IPS-15b (cell line): ENCODE results near the gene TRMT44.

ENCODE experiments used
- H3K27me3 ChIP-seq: one replicate; pipeline ENCODE4 v1.6.1; 2013; ENCODE audit warnings: low read length; ENCODE audit not compliant: control insufficient read depth, insufficient read depth
- H3K36me3 ChIP-seq: one replicate; pipeline ENCODE4 v1.6.1; 2013; ENCODE audit warnings: low read length; ENCODE audit not compliant: control insufficient read depth, insufficient read depth
- H3K4me1 ChIP-seq: one replicate; pipeline ENCODE4 v1.6.1; 2013; ENCODE audit warnings: mild to moderate bottlenecking, low read length; ENCODE audit not compliant: control insufficient read depth, insufficient read depth
- H3K4me3 ChIP-seq: one replicate; pipeline ENCODE4 v1.5.1; 2013; ENCODE audit warnings: low read depth, low read length
- H3K9ac ChIP-seq: one replicate; pipeline ENCODE4 v1.6.1; 2013; ENCODE audit warnings: low read depth, mild to moderate bottlenecking, low read length
- H3K9me3 ChIP-seq: one replicate; pipeline ENCODE4 v1.6.1; 2013; ENCODE audit warnings: mild to moderate bottlenecking, low read length; ENCODE audit not compliant: control insufficient read depth, insufficient read depth

The TRMT44 gene

DNA sequence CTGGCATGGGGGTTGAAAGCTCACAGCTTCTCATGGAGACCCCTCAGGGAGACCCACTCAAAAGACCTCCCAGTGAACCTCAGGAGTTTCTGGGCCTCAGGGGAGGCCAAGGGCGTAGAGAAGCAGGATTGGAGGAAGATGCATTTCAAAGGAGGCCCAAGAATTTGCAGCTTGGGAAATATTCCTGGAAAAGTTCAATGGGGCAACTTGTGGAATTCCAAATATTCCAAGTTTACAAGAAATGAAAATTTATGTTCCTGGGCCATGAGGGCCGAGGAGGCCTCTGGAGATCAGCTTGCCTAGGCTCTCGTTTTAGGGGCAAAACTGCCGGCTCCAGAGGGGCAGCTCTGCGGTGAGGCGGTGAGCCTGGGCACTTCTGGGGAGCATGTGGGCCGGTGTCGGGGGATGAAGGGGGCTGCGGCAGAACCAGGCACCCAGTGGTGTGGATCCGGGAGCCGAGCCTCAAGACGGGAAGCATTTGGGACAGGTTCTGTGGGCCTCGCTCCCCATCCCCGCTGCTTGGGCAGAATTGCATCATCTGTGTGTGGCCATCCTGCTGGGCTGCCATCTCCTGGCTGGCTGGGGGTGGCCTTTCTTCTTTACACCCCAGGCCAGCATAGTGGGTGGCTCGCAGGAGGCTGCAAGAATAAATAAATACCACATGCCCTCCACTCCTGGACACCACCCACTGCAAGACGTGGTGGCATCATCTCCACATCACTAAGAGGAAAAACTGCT, 85.0 kb downstream of the TRMT44 start:
- H3K9ac ChIP-seq, result no peak overlapping the region
- H3K4me1 ChIP-seq, result no peaks in the 10 kb centered on the region
- H3K4me3 ChIP-seq, result no peak overlapping the region
- no peaks in the 10 kb centered on the region for H3K36me3 ChIP-seq
- no peaks in the 10 kb centered on the region for H3K27me3 ChIP-seq
- H3K9me3 ChIP-seq, result no peaks in the 10 kb centered on the region
